Neural cell (in vitro differentiated cells): ENCODE results near the gene KSR2. TPM values are rescaled to one million over a fixed set of nuclear protein-coding genes. Genes with fewer than 3 reads are reported as not detected.

ENCODE experiments used
- H2AFZ ChIP-seq: fragments of 200-600, 300-800 bp; sonication (generic), shearing (Covaris generic); 2 replicates; pipeline ENCODE4 v1.6.0; 2014; ENCODE audit warnings: low read depth, mild to moderate bottlenecking, antibody characterized with exemption, low read length, moderate library complexity
- H3F3A ChIP-seq: fragments of 200-600 bp; shearing (Covaris generic); 2 replicates; pipeline ENCODE4 v1.6.1; 2016; ENCODE audit warnings: mild to moderate bottlenecking, moderate library complexity, mixed read lengths, antibody characterized with exemption, low read length; ENCODE audit not compliant: insufficient read depth, poor library complexity, severe bottlenecking
- H3K27ac ChIP-seq: fragments of 200-600, 300-800 bp; sonication (generic), shearing (Covaris generic); 2 replicates; pipeline ENCODE4 v1.5.1; 2014; ENCODE audit warnings: mild to moderate bottlenecking, low read length, moderate library complexity
- H3K27me3 ChIP-seq: fragments of 300-800, 200-600 bp; sonication (generic), shearing (Covaris generic); 2 replicates; pipeline ENCODE4 v1.6.0; 2014; ENCODE audit warnings: mild to moderate bottlenecking, low read depth, low read length, moderate library complexity; ENCODE audit not compliant: insufficient read depth
- H3K36me3 ChIP-seq: fragments of 300-800, 200-600 bp; sonication (generic), shearing (Covaris generic); 2 replicates; pipeline ENCODE4 v1.5.1; 2014; ENCODE audit warnings: mild to moderate bottlenecking, antibody characterized with exemption, low read length, moderate library complexity; ENCODE audit not compliant: insufficient read depth
- H3K4me2 ChIP-seq: fragments of 300-800, 200-600 bp; sonication (generic), shearing (Covaris generic); 2 replicates; pipeline ENCODE4 v1.6.0; 2014; ENCODE audit warnings: mild to moderate bottlenecking, low read length
- H3K4me3 ChIP-seq: fragments of 300-800, 200-600 bp; sonication (generic), shearing (Covaris generic); 2 replicates; pipeline ENCODE4 v1.5.1; 2014; ENCODE audit warnings: mild to moderate bottlenecking, low read length, moderate library complexity
- H3K79me2 ChIP-seq: fragments of 200-600 bp; shearing (Covaris generic); replicated peaks from 2 replicates; pipeline ENCODE4 v1.6.0; 2014; ENCODE audit warnings: mild to moderate bottlenecking, low read length, moderate library complexity; ENCODE audit not compliant: insufficient read depth
- H3K9ac ChIP-seq: fragments of 300-800, 200-600 bp; sonication (generic), shearing (Covaris generic); 2 replicates; pipeline ENCODE4 v1.6.1; 2016; ENCODE audit warnings: mild to moderate bottlenecking, low read length, mixed read lengths
- H3K9me2 ChIP-seq: fragments of 200-600 bp; shearing (Covaris generic); 2 replicates; pipeline ENCODE4 v1.6.1; 2016; ENCODE audit warnings: mild to moderate bottlenecking, low read length, mixed read lengths; ENCODE audit not compliant: insufficient read depth
- H3K9me3 ChIP-seq: fragments of 200-600, 300-800 bp; sonication (generic), shearing (Covaris generic); 2 replicates; pipeline ENCODE4 v1.6.1; 2016; ENCODE audit warnings: mild to moderate bottlenecking, mixed run types, low read length, moderate library complexity, mixed read lengths
- H4K20me1 ChIP-seq: fragments of 200-600 bp; shearing (Covaris generic); 2 replicates; pipeline ENCODE4 v1.6.1; 2016; ENCODE audit warnings: mild to moderate bottlenecking, mixed run types; ENCODE audit not compliant: insufficient read depth
- CTCF ChIP-seq: fragments of 450-650 bp; IDR thresholded peaks from 2 replicates; pipeline ENCODE4 v1.5.1; 2014; ENCODE audit warnings: antibody characterized with exemption, mild to moderate bottlenecking, moderate library complexity; ENCODE audit not compliant: poor library complexity, severe bottlenecking
- EP300 ChIP-seq: fragments of 450-650 bp; conservative IDR thresholded peaks from 2 replicates; pipeline ENCODE4 v1.6.1; 2014; ENCODE audit warnings: antibody characterized with exemption, mild to moderate bottlenecking, moderate library complexity; ENCODE audit not compliant: poor library complexity, severe bottlenecking
- EZH2 ChIP-seq: fragments of 200-600, 300-800 bp; shearing (Covaris generic), sonication (generic); IDR thresholded peaks from 2 replicates; pipeline ENCODE4 v1.6.1; 2014; ENCODE audit warnings: antibody characterized with exemption, low read length, borderline replicate concordance, mild to moderate bottlenecking; ENCODE audit not compliant: insufficient read depth, poor library complexity, severe bottlenecking
- MXI1 ChIP-seq: fragments of 450-650 bp; conservative IDR thresholded peaks from 2 replicates; pipeline ENCODE4 v1.6.1; 2014; ENCODE audit warnings: antibody characterized with exemption, mild to moderate bottlenecking; ENCODE audit not compliant: poor library complexity, severe bottlenecking
- POLR2AphosphoS5 ChIP-seq: IDR thresholded peaks from 2 replicates; pipeline ENCODE4 v1.6.1; 2012
- RAD21 ChIP-seq: fragments of 450-650 bp; conservative IDR thresholded peaks from 2 replicates; pipeline ENCODE4 v1.6.1; 2014; ENCODE audit warnings: antibody characterized with exemption, mild to moderate bottlenecking, moderate library complexity
- REST ChIP-seq: IDR thresholded peaks from 2 replicates; pipeline ENCODE4 v1.6.1; 2012; ENCODE audit warnings: borderline replicate concordance
- SMC3 ChIP-seq: fragments of 450-650 bp; conservative IDR thresholded peaks from 2 replicates; pipeline ENCODE4 v1.6.1; 2014; ENCODE audit warnings: antibody characterized with exemption, mild to moderate bottlenecking, moderate library complexity; ENCODE audit not compliant: poor library complexity
- TAF1 ChIP-seq: IDR thresholded peaks from 2 replicates; pipeline ENCODE4 v1.6.1; 2012; ENCODE audit warnings: low read depth
- polyA plus RNA-seq: library from polyadenylated mRNA; depleted of rRNA; stranded (reverse); fragments of >200 nt; gene quantifications from 2 replicates; pipeline ENCODE4 v1.2.3, GENCODE V29; 2014

Gene KSR2
- polyA plus RNA-seq, 1 donor from 2014 or later = 3.0 TPM

GRCh38 chr12:117680312-117680711 is 288.5 kb downstream of the KSR2 start:
- no peaks in the 10 kb centered on the region for H3K27me3 ChIP-seq
- no peaks in the 10 kb centered on the region for H3K79me2 ChIP-seq
- H3K9me2 ChIP-seq = no peaks in the 10 kb centered on the region
- H3K4me3 ChIP-seq = no peak overlapping the region
- no peaks in the 10 kb centered on the region for H4K20me1 ChIP-seq
- H3K36me3 ChIP-seq = no peaks in the 10 kb centered on the region
- no peak overlapping the region for H3K4me2 ChIP-seq
- H2AFZ ChIP-seq = no peak overlapping the region
- no peaks in the 10 kb centered on the region for H3K9me3 ChIP-seq
- no peak overlapping the region for H3K27ac ChIP-seq
- H3K9ac ChIP-seq = no peak overlapping the region
- TF ChIP-seq CTCF = no peak
- no peak for TF ChIP-seq EP300
- no peak for TF ChIP-seq RAD21
- TF ChIP-seq REST = no peak
- TF ChIP-seq POLR2AphosphoS5 = no peak
- no peak for TF ChIP-seq SMC3
- TF ChIP-seq MXI1 = no peak
- no peak for TF ChIP-seq EZH2
- no peak for TF ChIP-seq TAF1
- H3F3A ChIP-seq = no peaks in the 10 kb centered on the region

GRCh38 chr12:117679776-117680175 is 289.0 kb downstream of the KSR2 start:
- no peak overlapping the region for H3K4me2 ChIP-seq

More at GRCh38 chr12:117679776-117680175, 289.0 kb downstream of the KSR2 start:
- H3K9me3 ChIP-seq = no peaks in the 10 kb centered on the region
- H3F3A ChIP-seq = no peaks in the 10 kb centered on the region
- H3K27ac ChIP-seq = no peak overlapping the region
- no peak for TF ChIP-seq POLR2AphosphoS5
- TF ChIP-seq SMC3 = no peak
- no peak for TF ChIP-seq MXI1
- TF ChIP-seq REST = no peak
- no peak for TF ChIP-seq RAD21
- TF ChIP-seq EP300 = no peak
- no peak for TF ChIP-seq TAF1
- TF ChIP-seq EZH2 = no peak
- H3K9me2 ChIP-seq = no peaks in the 10 kb centered on the region
- H3K27me3 ChIP-seq = no peaks in the 10 kb centered on the region
- no peaks in the 10 kb centered on the region for H3K36me3 ChIP-seq
- no peaks in the 10 kb centered on the region for H3K79me2 ChIP-seq
- no peak overlapping the region for H2AFZ ChIP-seq
- no peak overlapping the region for H3K4me3 ChIP-seq
- no peak overlapping the region for H3K9ac ChIP-seq
- H4K20me1 ChIP-seq = no peaks in the 10 kb centered on the region
